Measurements from ENCODE around the gene OCRL.

Gene OCRL

DNA sequence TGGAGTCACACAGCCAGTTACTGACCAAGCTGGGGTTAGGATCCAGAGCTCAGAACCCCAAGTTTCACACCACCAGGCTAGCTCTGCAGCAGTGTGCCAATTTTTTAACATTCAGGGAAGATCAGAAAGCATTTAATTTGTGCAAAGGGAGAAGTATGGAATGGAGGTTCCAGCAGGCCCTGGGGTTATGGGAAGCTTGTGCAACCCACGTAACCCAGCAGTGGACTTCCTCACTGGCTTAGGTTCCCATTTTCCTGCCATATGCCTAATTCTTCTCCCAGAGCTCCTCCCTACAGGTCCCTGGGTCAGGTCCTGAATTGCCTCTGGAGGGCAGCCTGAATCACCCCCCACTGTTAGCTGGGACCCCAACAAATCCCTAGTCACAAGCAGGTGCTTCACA lies 100.7 kb downstream of the OCRL start:
- no peak for DNase-seq

GRCh38 chrX:129641469-129641868 lies 101.4 kb downstream of the OCRL start:
- DNase-seq, result no peak

DNA sequence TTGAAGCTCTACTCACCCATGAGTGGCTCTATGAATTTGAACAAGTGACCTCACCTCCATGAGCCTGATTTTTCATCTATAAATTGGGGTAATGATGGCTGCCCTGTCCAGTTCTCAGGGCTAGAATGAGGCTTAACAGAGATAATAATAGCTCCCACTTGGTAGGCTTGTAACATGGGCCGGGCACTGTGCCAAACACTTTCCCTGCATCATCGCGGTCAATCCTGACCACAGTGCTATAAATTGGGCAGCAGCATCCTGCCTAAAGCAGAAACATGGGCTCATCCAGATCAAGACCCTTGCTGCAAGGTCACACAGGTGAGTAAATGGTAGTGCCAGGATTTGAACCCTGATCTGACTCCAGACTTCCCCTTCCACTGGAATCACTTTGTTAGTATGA lies 101.9 kb downstream of the OCRL start:
- DNase-seq, result no peak
